GM19099 (cell line): ENCODE data around the gene RHOBTB1.

ENCODE experiments used
- POLR2A ChIP-seq: IDR thresholded peaks from 3 replicates; pipeline ENCODE4 v1.6.1; 2011; ENCODE audit warnings: low read depth; ENCODE audit not compliant: insufficient read length; ENCODE audit errors: extremely low read depth

The RHOBTB1 gene

GRCh38 chr10:60967854-60968484 lies 24.0 kb upstream of the RHOBTB1 start:
- no peak for TF ChIP-seq POLR2A

- no peak for TF ChIP-seq POLR2A
These were observed 23.3 kb upstream of the RHOBTB1 start for GRCh38 chr10:60967260-60967659.

- TF ChIP-seq POLR2A, result no peak
These were observed 21.7 kb upstream of the RHOBTB1 start for GRCh38 chr10:60965696-60966095.

GRCh38 chr10:60964257-60965235 lies 20.6 kb upstream of the RHOBTB1 start:
- TF ChIP-seq POLR2A, result no peak

- no peak for TF ChIP-seq POLR2A
These were observed 19.7 kb upstream of the RHOBTB1 start for GRCh38 chr10:60963441-60964256.

- no peak for TF ChIP-seq POLR2A
These were observed 19.0 kb upstream of the RHOBTB1 start for GRCh38 chr10:60962946-60963345.

- no peak for TF ChIP-seq POLR2A
These were observed 16.9 kb upstream of the RHOBTB1 start for GRCh38 chr10:60960913-60961312.

GRCh38 chr10:60960031-60960430 lies 16.0 kb upstream of the RHOBTB1 start:
- no peak for TF ChIP-seq POLR2A

GRCh38 chr10:60958892-60959601 lies 15.1 kb upstream of the RHOBTB1 start:
- no peak for TF ChIP-seq POLR2A

- TF ChIP-seq POLR2A, result no peak
These were observed 13.8 kb upstream of the RHOBTB1 start for GRCh38 chr10:60957667-60958221.

GRCh38 chr10:60955957-60956425 lies 12.0 kb upstream of the RHOBTB1 start:
- TF ChIP-seq POLR2A, result no peak

- no peak for TF ChIP-seq POLR2A
These were observed 11.3 kb upstream of the RHOBTB1 start for GRCh38 chr10:60955316-60955715.

- no peak for TF ChIP-seq POLR2A
These were observed 10.1 kb upstream of the RHOBTB1 start for GRCh38 chr10:60954035-60954434.

GRCh38 chr10:60953420-60953819 lies 9.4 kb upstream of the RHOBTB1 start:
- TF ChIP-seq POLR2A, result no peak
